Lower leg skin (tissue), 3 donors: Measurements from ENCODE around the gene MICAL2.

ENCODE experiments used
- CTCF ChIP-seq, 3 donors: fragments of 450-650 bp; IDR thresholded peaks; one replicate each; pipeline ENCODE4 v1.5.1; 2016; ENCODE audit warnings: antibody characterized with exemption in 3 of 3, mild to moderate bottlenecking in 3 of 3, moderate library complexity in 2 of 3
- POLR2A ChIP-seq, 2 donors: fragments of 450-650 bp; IDR thresholded peaks; one replicate each; pipeline ENCODE4 v1.6.1; 2016 to 2017; ENCODE audit warnings: antibody characterized with exemption in 2 of 2, mild to moderate bottlenecking in 1 of 2, moderate library complexity in 1 of 2

DNA sequence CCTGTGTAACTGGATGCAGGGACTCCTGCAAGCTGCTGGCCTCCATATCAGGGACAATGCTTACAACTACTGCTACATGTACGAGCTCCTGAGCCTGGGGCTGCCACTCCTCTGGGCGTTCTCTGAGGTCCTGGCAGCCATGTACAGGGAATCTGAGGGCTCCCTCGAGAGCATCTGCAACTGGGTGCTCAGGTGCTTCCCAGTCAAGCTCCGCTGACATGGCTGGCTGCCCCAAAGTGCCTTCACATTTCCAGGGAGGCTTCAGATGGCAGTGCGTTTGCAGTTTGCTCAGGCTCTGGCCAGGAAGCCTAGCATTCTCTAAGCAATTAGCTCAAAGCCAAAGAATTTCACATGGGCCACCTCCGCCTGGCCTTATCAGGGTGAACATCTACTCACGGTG, 149.6 kb downstream of the MICAL2 start:
- TF ChIP-seq CTCF (IDR thresholded peaks at IDR 0.05) (no peak), POLR2A (IDR thresholded peaks at IDR 0.05) (no peak)
